Endothelial cell (in vitro differentiated cells): ENCODE data around the gene CD248. TPM values are rescaled to one million over a fixed set of nuclear protein-coding genes. Genes with fewer than 3 reads are reported as not detected.
"Not testable (repeated sequence)": the region's sequence is repeated elsewhere in the genome, so short reads cannot be mapped to it uniquely, and the experiment has no call there.

Experiments
- DNase-seq: peaks from one replicate; pipeline ENCODE4 v3.0.0; 2021; ENCODE audit warnings: low spot score
- H3K27ac Mint-ChIP-seq: one replicate; pipeline ENCODE4 v1.8.0; 2021; ENCODE audit warnings: mixed read lengths, inconsistent platforms; ENCODE audit not compliant: unreplicated experiment
- H3K27me3 Mint-ChIP-seq: one replicate; pipeline ENCODE4 v1.8.0; 2021; ENCODE audit warnings: mild to moderate bottlenecking, moderate library complexity, mixed read lengths, inconsistent platforms; ENCODE audit not compliant: unreplicated experiment
- H3K36me3 Mint-ChIP-seq: one replicate; pipeline ENCODE4 v1.8.0; 2021; ENCODE audit warnings: mild to moderate bottlenecking, low read depth, mixed read lengths, inconsistent platforms; ENCODE audit not compliant: unreplicated experiment
- H3K4me1 Mint-ChIP-seq: one replicate; pipeline ENCODE4 v1.8.0; 2021; ENCODE audit warnings: mild to moderate bottlenecking, mixed read lengths, inconsistent platforms; ENCODE audit not compliant: unreplicated experiment
- H3K4me3 Mint-ChIP-seq: one replicate; pipeline ENCODE4 v1.8.0; 2021; ENCODE audit warnings: mild to moderate bottlenecking, mixed read lengths, inconsistent platforms; ENCODE audit not compliant: unreplicated experiment
- H3K9me3 Mint-ChIP-seq: one replicate; pipeline ENCODE4 v1.8.0; 2021; ENCODE audit warnings: mixed read lengths, inconsistent platforms; ENCODE audit not compliant: unreplicated experiment
- CTCF ChIP-seq: fragments of 200-600 bp; sonication (generic); IDR thresholded peaks from one replicate; pipeline ENCODE4 v1.5.0; 2021; ENCODE audit warnings: antibody characterized with exemption; ENCODE audit not compliant: unreplicated experiment
- total RNA-seq: library from RNA; stranded (reverse); fragmentation: NEBNext Ultra II Directional; extraction: Animal tissue kit (Norgen Biotek cat#: 25700); gene quantifications from one replicate; pipeline ENCODE4 v1.2.1, GENCODE V29; 2021; ENCODE audit not compliant: unreplicated experiment

The CD248 gene
- total RNA-seq, 1 donor from 2014 or later, result 2.9 TPM

- TF ChIP-seq CTCF, result no peak
- no peak for DNase-seq
- Mint-ChIP-seq H3K36me3 (peaks cover 5% of the 10 kb centered on the region), H3K27me3 (peaks cover 25% of the 10 kb centered on the region), H3K27ac (peak overlapping the region; percentile 57), H3K4me3 (peak overlapping the region; percentile 51), H3K4me1 (peaks cover 25% of the 10 kb centered on the region), H3K9me3 (no peaks in the 10 kb centered on the region)
These were observed 3.3 kb downstream of the CD248 start for GRCh38 chr11:66313321-66314185.

GRCh38 chr11:66312549-66313320 is 4.1 kb downstream of the CD248 start:
- no peak for TF ChIP-seq CTCF
- Mint-ChIP-seq H3K9me3 (no peaks in the 10 kb centered on the region), H3K4me1 (peaks cover 23% of the 10 kb centered on the region), H3K27me3 (peaks cover 25% of the 10 kb centered on the region), H3K4me3 (peak overlapping the region; percentile 95), H3K36me3 (peaks cover 5% of the 10 kb centered on the region), H3K27ac (peak overlapping the region; percentile 57)
- DNase-seq, result peak; percentile 99

GRCh38 chr11:66311965-66312548 is 4.8 kb downstream of the CD248 start:
- TF ChIP-seq CTCF, result peak; percentile 65
- Mint-ChIP-seq H3K36me3 (peaks cover 5% of the 10 kb centered on the region), H3K4me3 (peak overlapping the region; percentile 95), H3K27ac (peak overlapping the region; percentile 65), H3K27me3 (peaks cover 23% of the 10 kb centered on the region), H3K4me1 (peaks cover 18% of the 10 kb centered on the region), H3K9me3 (no peaks in the 10 kb centered on the region)
- DNase-seq, result peak; percentile 80

GRCh38 chr11:66311470-66311964 is 5.3 kb downstream of the CD248 start:
- Mint-ChIP-seq H3K9me3 (no peaks in the 10 kb centered on the region), H3K27me3 (peaks cover 23% of the 10 kb centered on the region), H3K36me3 (peaks cover 5% of the 10 kb centered on the region), H3K4me1 (peaks cover 18% of the 10 kb centered on the region), H3K4me3 (peak overlapping the region; percentile 95), H3K27ac (peak overlapping the region; percentile 82)
- TF ChIP-seq CTCF, result no peak
- DNase-seq, result no peak

GRCh38 chr11:66310803-66311440 is 5.9 kb downstream of the CD248 start:
- DNase-seq, H3K27ac Mint-ChIP-seq: not testable (repeated sequence)
- peaks cover 18% of the 10 kb centered on the region for H3K4me1 Mint-ChIP-seq

More at GRCh38 chr11:66310803-66311440, 5.9 kb downstream of the CD248 start:
- peaks cover 23% of the 10 kb centered on the region for H3K27me3 Mint-ChIP-seq
- not testable (repeated sequence) for H3K36me3 Mint-ChIP-seq, H3K9me3 Mint-ChIP-seq, H3K4me3 Mint-ChIP-seq
